ENCODE results near the gene KLF12. TPM values are rescaled to one million over a fixed set of nuclear protein-coding genes. Genes with fewer than 3 reads are reported as not detected.

KLF12 gene
- total RNA-seq, 1 experiment from 2014 or later, result 7.8 TPM

GRCh38 chr13:74090869-74091605, 43.2 kb downstream of the KLF12 start:
- H4K20me1 ChIP-seq (ENCODE audit: insufficient read depth), result no peaks in the 10 kb centered on the region; the same call in 1 of the 2 replicates

More at GRCh38 chr13:74090869-74091605, 43.2 kb downstream of the KLF12 start:
- ChIA-PET RAD21 (ENCODE audit: low non-redundant PET in 1 of 2, low total read pairs in 2 of 2, uncharacterized antibody in 2 of 2, unreplicated experiment in 2 of 2) (no interaction called here), POLR2A (no interaction called here), CTCF (no interaction called here)
- Histone ChIP-seq H3K27ac (ENCODE audit: low read depth, low read length) (no peak overlapping the region), H3K9ac (ENCODE audit: low read length) (no peak overlapping the region), H3K4me2 (ENCODE audit: low read length) (no peak overlapping the region), H3K27me3 (ENCODE audit: insufficient read depth, low read length) (no peaks in the 10 kb centered on the region), H2AFZ (ENCODE audit: low read depth, low read length, poor library complexity, severe bottlenecking) (no peak overlapping the region), H3K9me2 (ENCODE audit: insufficient read depth) (no peaks in the 10 kb centered on the region), H3K36me3 (ENCODE audit: control insufficient read depth in 1 of 2, insufficient read depth in 2 of 2, low read length in 2 of 2) (no peaks in the 10 kb centered on the region), H3K79me2 (ENCODE audit: insufficient read depth, low read length) (no peaks in the 10 kb centered on the region), H3K4me3 (replicated peaks in 1 of 2; ENCODE audit: low read depth in 1 of 2, low read length in 2 of 2) (no peak overlapping the region), H3K9me3 (ENCODE audit: control insufficient read depth in 1 of 2, insufficient read depth in 1 of 2, low read depth in 1 of 2, low read length in 2 of 2) (no peaks in the 10 kb centered on the region), H3K4me1 (ENCODE audit: control insufficient read depth in 1 of 2, insufficient read depth in 2 of 2, low read length in 2 of 2) (no peaks in the 10 kb centered on the region)
- no peak for DNase-seq (ENCODE audit: low read depth, low spot score)
- intact Hi-C loops (cut with micrococcal nuclease), result no loop called here
- no peak for ATAC-seq
- no peak for TF ChIP-seq SIN3A (IDR thresholded peaks at IDR 0.05; ENCODE audit: low read depth)
- TF ChIP-seq, protein P1, sequence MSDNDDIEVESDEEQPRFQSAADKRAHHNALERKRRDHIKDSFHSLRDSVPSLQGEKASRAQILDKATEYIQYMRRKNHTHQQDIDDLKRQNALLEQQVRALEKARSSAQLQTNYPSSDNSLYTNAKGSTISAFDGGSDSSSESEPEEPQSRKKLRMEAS (IDR thresholded peaks at IDR 0.05), result no peak
- TF ChIP-seq POLR2A (IDR thresholded peaks at IDR 0.05; ENCODE audit: borderline replicate concordance, extremely low read depth, insufficient read depth, insufficient read length), result no peak
- TF ChIP-seq EZH2phosphoT487 (IDR thresholded peaks at IDR 0.05; ENCODE audit: borderline replicate concordance), result no peak
- no peak for TF ChIP-seq TCF7L2 (IDR thresholded peaks at IDR 0.05; ENCODE audit: borderline replicate concordance, extremely low read depth, insufficient read depth, insufficient read length)
- no peak for TF ChIP-seq CTCF (IDR thresholded peaks at IDR 0.05 in 2 of 3, conservative IDR thresholded peaks at IDR 0.05 in 1 of 3; ENCODE audit: borderline replicate concordance in 1 of 3, insufficient read depth in 1 of 3, low read depth in 2 of 3, low read length in 2 of 3)
- no peak for TF ChIP-seq FOSL1 (IDR thresholded peaks at IDR 0.05; ENCODE audit: low read depth)
- TF ChIP-seq ZNF274 (IDR thresholded peaks at IDR 0.05; ENCODE audit: low read depth, low read length), result no peak
- TF ChIP-seq SP1 (IDR thresholded peaks at IDR 0.05; ENCODE audit: low read depth), result no peak
- TF ChIP-seq EZH2 (IDR thresholded peaks at IDR 0.05), result no peak
- TF ChIP-seq POLR2AphosphoS5 (IDR thresholded peaks at IDR 0.05; ENCODE audit: low read depth, low read length), result no peak
- no peak for TF ChIP-seq CEBPB (IDR thresholded peaks at IDR 0.05; ENCODE audit: low read depth)
- no peak for TF ChIP-seq ZBTB33 (IDR thresholded peaks at IDR 0.05; ENCODE audit: extremely low read depth, insufficient replicate concordance, low read length)
- TF ChIP-seq SRF (IDR thresholded peaks at IDR 0.05; ENCODE audit: low read depth), result no peak
- TF ChIP-seq ZFX (IDR thresholded peaks at IDR 0.05), result no peak
- no TSS peak for BruUV-seq (replicated peaks)

Data from HCT116 (cell line).